GM12874 (cell line): Measurements from ENCODE around the gene BRINP2.

ENCODE experiments used
- TF ChIP-seq, protein P1 (sequence below): IDR thresholded peaks from 2 replicates; pipeline ENCODE4 v1.5.1; 2011; ENCODE audit warnings: low read depth, mild to moderate bottlenecking, control low read depth, low read length, moderate library complexity; ENCODE audit not compliant: insufficient read depth

The BRINP2 gene

DNA sequence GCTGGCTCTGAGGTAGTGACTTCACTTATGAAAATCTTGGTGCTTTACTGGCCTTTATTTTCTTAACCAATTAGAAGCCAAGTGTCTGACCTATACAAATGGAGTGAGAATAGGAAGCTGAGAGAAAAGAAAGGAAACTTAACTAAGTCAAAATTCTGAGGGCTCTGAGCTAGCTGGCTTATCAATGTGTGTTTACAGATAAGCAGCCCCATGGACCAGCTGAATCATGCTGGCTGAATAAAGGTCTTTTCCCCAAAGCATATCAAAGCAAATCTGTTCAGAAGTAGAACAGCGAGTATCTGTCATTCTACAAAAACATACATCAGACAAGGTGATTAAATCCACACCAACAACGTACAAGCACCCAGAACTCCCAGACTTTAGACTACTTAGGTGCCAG is 117.2 kb downstream of the BRINP2 start:
- TF ChIP-seq, protein P1, sequence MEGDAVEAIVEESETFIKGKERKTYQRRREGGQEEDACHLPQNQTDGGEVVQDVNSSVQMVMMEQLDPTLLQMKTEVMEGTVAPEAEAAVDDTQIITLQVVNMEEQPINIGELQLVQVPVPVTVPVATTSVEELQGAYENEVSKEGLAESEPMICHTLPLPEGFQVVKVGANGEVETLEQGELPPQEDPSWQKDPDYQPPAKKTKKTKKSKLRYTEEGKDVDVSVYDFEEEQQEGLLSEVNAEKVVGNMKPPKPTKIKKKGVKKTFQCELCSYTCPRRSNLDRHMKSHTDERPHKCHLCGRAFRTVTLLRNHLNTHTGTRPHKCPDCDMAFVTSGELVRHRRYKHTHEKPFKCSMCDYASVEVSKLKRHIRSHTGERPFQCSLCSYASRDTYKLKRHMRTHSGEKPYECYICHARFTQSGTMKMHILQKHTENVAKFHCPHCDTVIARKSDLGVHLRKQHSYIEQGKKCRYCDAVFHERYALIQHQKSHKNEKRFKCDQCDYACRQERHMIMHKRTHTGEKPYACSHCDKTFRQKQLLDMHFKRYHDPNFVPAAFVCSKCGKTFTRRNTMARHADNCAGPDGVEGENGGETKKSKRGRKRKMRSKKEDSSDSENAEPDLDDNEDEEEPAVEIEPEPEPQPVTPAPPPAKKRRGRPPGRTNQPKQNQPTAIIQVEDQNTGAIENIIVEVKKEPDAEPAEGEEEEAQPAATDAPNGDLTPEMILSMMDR = no peak

DNA sequence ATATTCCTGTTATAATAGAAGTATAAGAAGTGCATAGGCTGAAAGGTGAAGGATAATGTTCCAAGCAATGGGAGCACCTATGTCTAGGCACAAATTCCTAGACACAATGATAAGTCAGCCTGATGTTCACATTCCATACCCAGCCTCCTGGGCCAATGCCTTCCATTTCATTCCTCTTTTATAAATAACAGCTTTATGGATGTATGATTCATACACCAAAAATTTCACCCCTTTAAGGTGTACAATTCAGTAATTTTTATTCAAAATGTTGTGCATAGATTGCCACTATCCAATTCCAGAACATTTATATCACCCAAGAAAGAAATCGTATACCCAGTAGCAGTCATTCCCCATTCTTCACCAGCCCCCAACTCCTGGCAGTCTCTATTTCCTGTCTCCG is 118.8 kb downstream of the BRINP2 start:
- TF ChIP-seq, protein P1 = no peak

DNA sequence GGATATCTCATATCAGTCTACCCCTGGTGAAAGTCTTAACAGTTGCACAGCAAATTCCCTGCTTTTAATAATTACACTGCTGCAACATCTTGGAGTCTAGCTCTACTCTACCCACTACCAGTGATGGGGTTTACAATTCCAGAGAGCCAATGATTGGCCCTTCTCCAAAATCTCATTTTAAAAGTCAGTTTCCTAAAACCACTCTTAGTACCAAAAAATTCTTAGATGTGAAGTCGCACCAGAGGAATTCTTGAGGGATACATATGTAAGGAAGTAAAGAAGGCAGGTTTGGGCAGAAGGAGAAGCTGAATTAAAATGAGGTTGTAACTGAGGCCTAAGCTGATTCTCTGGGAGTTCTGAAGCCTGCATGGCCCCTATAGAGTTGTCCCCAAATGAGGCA is 129.7 kb downstream of the BRINP2 start:
- TF ChIP-seq, protein P1 = no peak

DNA sequence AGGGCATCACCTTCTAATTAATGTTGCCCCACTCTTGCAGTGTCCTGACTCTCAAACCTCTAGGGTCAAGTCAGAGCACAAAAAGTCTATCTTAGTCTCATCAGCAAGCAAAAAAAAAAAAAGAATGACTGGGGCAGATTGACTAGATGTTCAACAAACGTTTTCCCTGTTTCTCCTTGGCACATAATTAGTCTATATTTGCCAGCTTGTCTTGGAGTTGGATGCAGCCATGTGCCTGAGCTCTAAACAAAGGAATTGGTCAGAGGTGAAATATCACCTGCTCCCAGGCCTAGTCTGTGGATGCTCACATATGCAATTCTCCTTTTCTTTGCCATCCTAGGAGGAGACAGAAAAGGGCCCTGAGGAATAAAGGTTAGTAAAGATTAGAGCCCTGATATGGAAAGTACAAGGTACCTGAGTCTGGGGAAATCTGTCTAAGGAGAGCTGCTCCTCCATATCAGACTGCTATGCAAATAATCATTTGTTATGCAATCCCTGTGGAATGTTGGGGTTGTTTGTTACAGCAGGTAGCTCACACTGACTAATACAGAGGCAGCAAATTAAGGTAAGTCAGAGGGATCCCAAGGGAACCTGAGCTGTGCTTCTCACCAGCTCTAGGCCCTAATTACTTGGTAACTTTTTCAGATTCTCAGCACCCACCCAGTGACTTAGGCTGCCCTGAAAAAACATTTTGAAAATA is 130.8 kb downstream of the BRINP2 start:
- TF ChIP-seq, protein P1 = no peak

DNA sequence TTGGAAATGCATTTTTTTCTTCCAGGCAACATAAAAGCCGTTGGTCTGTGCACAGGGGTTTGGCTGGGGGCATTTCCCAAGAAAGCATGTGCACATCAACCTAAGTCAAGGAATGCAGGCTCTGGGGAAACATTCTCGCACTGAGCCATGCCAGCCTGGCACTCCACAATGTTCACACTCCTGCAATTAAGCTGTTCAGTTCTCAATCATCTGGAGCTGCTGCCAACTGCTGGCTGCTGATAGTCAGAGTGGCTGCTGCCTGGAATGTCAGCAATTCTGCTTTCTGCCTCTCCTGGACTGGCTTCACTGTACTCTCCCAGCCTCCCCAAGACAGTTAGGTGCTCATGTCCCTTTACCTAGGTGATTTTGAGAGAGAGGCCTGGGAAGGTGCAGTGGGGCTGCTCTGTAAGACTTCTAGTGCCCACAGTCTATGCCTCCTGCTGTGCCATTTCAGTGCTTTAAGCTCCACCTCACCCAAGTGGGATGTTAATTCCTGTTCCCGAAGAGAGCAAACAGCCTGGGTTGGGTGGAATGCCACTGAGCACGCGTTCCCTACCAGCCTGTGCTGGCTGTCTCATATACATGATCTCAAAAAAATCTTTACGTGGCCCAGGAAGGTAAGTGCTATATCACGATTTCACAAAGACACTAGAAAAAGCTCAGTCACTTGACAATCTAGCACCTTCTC is 131.7 kb downstream of the BRINP2 start:
- TF ChIP-seq, protein P1 = no peak

DNA sequence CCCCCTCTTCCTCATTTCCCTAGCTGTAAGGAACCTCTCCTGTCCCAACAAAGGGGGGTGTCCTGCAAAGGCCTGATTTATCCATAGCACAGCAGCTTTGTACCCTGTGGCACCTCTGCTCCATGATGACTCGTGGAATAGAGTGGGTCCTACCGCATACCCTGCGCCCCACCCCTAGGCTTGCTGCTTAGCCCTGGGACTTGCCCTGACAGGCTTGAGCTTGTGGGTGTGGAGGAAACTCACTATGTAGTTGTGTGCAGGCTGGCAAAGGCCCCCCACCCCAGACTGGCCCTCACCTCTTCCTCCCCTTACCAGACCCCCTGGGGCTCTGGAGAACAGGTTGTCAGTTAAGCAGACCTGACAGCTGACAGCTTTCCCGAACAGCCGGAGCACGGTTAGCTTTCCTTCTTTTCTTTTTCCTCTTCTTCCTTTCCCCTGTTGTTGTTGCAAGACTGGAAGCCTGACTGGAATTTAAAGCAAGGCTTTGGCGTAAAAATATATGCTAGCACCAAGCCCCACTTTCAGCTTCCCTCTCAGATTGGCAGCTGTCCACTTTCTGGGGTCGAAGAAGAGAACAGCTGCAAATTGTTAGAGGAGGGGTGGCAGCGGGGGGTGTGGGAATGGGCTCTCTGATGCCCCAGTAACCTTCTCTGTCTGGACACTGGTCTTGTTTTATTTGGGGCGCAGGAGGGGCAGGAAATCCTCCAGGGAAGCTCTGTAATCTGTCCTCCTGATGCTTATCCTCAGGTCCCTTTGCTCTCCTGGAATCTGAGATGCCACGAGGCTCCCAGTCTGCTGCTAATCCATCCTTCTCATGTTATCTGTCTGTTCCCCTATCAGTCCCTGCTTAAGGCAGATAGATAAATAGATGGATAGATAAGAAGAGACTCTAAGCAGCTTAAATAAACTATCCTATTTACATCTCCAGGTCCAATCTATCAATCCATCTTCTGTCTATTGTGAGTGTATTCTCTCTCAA is 134.6 kb downstream of the BRINP2 start:
- TF ChIP-seq, protein P1 = no peak

DNA sequence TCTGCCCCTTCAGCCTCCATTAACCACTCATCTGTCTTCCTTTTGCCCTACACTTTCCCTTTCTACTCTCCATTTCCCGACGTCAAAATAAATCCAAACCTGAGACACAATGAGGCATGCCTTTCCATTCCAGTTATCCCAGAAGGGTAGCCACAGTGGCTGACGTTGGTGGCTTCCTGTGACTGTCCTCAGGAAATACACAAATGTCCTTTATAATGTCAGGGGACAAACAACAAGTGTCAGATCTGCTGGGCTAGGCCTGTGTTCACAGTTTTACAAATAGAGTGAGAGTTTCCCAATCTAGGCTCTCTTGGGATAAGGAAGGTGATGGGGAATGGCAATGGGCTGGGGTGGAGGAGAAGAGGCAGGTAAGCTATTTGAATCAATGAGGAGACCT is 135.3 kb downstream of the BRINP2 start:
- TF ChIP-seq, protein P1 = no peak
